Measurements from ENCODE around the gene EHD2.
A peak's percentile ranks its signal among the peaks of the same experiment; 100 is the strongest.
"Not testable (repeated sequence)": the region's sequence is repeated elsewhere in the genome, so short reads cannot be mapped to it uniquely, and the experiment has no call there.

Gene EHD2

DNA sequence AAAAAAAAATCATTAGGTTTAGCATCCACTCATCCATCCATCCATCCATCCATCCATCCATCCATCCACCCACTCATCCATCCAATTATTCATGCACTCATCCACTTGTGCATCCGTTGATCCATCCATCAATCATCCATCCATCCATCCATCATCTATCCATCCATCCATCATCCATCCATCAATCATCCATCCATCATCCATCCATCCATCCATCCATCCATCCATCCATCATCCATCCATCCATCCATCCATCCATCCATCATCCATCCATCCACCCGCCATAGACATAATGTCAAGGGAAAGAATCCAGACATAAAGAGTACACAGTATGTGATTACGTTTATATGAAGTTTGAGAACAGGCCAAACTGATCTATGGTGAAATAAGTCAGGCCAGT, 56.3 kb downstream of the EHD2 start:
- no peak overlapping the region for H3K4me3 ChIP-seq (ENCODE audit: low read depth, low read length)
- DNase-seq (ENCODE audit: low read depth), result no peak
- TF ChIP-seq, protein P1, sequence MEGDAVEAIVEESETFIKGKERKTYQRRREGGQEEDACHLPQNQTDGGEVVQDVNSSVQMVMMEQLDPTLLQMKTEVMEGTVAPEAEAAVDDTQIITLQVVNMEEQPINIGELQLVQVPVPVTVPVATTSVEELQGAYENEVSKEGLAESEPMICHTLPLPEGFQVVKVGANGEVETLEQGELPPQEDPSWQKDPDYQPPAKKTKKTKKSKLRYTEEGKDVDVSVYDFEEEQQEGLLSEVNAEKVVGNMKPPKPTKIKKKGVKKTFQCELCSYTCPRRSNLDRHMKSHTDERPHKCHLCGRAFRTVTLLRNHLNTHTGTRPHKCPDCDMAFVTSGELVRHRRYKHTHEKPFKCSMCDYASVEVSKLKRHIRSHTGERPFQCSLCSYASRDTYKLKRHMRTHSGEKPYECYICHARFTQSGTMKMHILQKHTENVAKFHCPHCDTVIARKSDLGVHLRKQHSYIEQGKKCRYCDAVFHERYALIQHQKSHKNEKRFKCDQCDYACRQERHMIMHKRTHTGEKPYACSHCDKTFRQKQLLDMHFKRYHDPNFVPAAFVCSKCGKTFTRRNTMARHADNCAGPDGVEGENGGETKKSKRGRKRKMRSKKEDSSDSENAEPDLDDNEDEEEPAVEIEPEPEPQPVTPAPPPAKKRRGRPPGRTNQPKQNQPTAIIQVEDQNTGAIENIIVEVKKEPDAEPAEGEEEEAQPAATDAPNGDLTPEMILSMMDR (IDR thresholded peaks at IDR 0.05; ENCODE audit: low read depth, low read length, missing control alignments), result no peak

DNA sequence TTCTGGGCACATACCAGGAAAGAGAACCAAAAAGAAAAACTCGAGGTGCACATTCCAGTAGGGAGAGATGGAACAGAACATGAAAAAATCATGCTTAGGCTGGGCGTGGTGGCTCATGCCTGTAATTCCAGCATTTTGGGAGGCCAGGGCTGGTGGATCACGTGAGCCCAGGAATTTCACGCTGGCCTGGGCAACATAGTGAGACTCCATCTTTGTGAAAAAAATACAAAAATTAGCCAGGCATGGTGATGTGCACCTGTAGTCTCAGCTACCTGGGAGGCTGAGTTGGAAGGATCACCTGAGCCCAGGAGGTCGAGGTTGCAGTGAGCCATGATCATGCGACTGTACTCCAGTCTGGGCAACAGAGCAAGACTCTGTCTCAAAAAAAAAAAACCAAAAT, 58.1 kb downstream of the EHD2 start:
- not testable (repeated sequence) for DNase-seq (ENCODE audit: low read depth); H3K4me3 ChIP-seq (ENCODE audit: low read depth, low read length)

DNA sequence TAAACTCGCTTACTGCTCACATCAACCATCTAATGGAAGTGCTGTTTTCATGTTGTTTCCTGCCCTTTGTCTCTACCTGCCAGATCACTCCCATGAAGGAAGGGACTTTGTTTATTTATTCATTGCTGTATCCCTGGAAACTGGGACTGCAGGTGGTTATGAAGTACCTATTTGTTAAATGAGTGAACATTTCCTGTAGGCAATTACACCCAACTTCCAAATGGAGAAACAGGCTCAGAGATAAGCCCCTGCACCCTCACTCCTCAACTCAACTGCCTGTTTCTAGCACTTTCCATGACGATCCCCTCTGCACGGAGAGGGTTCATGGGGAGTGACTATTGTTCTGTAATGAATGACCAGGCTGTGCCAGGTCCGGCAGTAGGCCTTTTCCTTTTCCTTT, 63.3 kb downstream of the EHD2 start:
- TF ChIP-seq, protein P1 (IDR thresholded peaks at IDR 0.05; ENCODE audit: low read depth, low read length, missing control alignments), result no peak
- H3K4me3 ChIP-seq (ENCODE audit: low read depth, low read length), result no peak overlapping the region
- DNase-seq (ENCODE audit: low read depth), result no peak

DNA sequence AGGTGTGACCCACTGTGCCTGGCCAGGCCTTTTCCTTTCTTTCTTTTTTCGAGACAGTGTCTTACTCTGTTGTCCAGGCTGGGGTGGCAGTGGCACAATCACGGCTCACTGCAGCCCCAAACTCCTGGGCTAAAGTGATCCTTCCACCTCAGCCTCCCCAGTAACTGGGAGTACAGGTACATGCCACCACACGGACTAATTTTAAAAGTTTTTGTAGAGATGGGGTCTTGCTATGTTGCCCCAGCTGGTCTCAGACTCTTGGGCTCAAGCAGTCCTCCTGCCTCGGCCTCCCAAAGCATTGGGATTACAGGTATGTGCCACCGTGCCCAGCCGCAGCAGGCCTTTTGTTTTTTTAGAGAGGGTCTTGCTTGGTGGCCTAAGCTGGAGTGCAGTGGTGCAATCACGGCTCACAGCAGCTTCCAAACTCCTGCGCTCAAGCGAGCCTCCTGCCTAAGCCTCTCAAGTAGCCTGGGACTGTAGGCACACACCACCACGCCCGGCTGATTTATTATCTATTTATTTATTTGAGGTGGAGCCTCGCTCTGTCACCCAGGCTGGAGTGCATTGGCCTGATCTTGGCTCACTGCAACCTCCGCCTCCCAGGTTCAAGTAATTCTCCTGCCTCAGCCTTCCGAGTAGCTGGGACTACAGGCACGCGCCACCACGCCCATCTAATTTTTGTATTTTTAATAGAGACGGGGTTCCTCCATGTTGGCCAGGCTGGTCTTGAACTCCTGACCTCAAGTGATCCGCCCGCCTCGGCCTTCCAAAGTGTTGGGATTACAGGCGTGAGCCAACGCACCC, 64.2 kb downstream of the EHD2 start:
- DNase-seq (ENCODE audit: low read depth), result not testable (repeated sequence)
- peak overlapping the region; percentile 75 for H3K4me3 ChIP-seq (ENCODE audit: low read depth, low read length)

DNA sequence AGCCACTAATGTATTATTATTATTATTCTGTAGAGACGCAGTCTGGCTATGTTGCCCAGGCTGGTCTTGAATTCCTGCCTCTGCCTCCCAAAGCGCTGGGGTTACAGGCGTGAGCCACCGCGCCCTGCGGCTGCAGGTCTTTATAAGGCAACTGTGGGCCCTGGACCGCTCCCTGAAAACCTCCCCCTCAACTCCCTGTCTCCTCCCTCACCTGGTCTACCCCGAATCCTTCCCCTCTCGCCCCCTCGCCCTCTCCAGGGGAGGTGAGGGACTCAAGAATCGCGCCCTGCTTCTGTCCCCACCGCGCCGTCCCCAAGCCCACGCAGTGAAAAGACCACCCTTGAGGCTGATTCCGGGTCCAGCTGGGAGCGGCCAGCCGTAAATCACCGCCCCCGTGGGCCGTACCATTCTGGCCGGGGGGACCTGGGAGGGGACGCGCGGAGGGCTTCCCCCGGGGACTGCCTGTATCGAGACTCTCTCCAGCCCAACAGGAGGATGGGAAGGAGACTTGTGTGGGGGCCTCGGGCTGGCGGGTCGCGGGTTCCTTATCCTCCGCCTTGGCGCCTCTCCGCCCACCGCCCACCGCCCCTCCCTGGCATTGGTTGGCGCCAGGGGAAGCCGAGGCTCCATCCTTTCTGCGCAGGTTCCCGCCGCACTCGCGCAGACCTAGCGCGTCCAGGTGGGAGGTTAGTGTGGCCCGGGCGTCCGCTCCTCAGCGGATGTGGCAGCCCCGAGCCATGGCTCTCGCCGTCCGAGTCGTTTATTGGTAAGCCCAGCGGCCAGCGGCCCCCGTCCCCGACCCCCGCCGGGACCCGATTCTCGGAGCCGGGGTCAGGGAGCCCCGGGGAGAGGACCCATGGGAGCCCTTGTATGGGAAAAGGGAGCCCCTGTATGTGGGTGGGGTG, 65.1 kb downstream of the EHD2 start, which contains the start of gene SELENOW:
SELENOW (plus strand) TSS at position 655 of the 905 bp plus-strand sequence; CDS start at position 738, 83 bp downstream.
- peak; percentile 50 for DNase-seq (ENCODE audit: low read depth)
- peak within 1 kb of the TSS; percentile 75 for H3K4me3 ChIP-seq (ENCODE audit: low read depth, low read length)
- TF ChIP-seq, protein P1 (IDR thresholded peaks at IDR 0.05; ENCODE audit: low read depth, low read length, missing control alignments), result no peak

DNA sequence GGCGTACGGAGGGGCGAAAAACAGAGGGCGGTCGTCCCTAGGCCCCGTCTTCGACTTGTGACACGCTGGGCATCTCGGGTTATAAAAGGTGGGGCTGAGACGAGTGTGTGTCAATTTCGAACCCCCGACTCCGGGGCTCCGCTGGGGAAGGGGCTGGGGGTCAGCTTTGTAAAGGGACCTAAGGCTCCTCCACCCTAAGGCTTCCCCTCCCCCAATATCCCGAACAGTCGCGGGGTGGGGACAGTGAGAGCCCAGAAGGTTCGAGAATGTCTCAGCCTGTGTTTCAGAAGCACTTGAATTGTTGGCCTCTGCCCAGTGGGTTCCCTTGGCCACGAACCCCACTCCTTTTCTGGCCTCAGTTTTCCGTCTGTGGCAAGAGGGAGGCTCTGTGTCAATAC, 65.7 kb downstream of the EHD2 start:
- no peak for DNase-seq (ENCODE audit: low read depth)
- peak overlapping the region; percentile 75 for H3K4me3 ChIP-seq (ENCODE audit: low read depth, low read length)
- TF ChIP-seq, protein P1 (IDR thresholded peaks at IDR 0.05; ENCODE audit: low read depth, low read length, missing control alignments), result no peak

DNA sequence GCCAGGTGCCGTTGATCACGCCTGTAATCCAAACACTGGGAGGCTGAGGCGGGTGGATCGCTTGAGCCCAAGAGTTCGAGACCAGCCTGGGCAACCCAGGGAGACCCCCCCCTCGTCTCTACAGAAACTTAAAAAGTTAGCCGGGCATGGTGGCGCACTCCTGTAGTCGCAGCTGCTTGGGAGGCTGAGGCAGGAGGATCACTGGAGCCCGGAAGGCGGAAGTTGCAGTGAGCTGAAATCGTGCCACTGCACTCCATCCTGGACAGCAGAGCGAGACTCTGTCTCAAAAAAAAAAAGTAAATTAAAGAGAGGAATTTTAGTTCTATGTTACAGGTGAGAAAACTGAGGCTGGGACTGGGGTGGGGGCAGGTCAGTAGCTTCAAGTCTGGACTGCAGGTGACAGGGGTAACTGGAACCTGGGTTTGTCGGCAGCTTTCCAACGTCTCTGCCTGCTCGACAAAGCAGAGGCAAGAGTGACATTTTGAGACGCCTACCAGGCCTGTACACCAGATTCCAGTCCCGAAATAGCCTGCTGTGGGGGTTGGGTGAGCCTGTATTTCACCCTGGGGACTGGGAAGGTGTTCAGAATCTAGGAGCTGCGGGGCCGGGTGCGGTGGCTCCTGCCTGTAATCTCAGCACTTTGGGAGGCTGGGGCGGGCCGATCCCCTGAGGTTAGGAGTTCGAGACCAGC, 66.4 kb downstream of the EHD2 start:
- H3K4me3 ChIP-seq (ENCODE audit: low read depth, low read length), result peak overlapping the region; percentile 75
- TF ChIP-seq, protein P1 (IDR thresholded peaks at IDR 0.05; ENCODE audit: low read depth, low read length, missing control alignments), result no peak
- no peak for DNase-seq (ENCODE audit: low read depth)
